Astrocyte (in vitro differentiated cells and primary cell): ENCODE results near the gene EYA2. TPM values are rescaled to one million over a fixed set of nuclear protein-coding genes. Genes with fewer than 3 reads are reported as not detected.

ENCODE experiments used
- DNase-seq: peaks from one replicate; pipeline ENCODE4 v3.0.0-alpha.2; 2010; ENCODE audit warnings: low read depth
- FAIRE-seq: peaks from 2 replicates; lab custom pipeline; 2011; peaks lifted over from hg19 to GRCh38; lab: Jason Lieb, UNC
- H2AFZ ChIP-seq: 2 replicates; pipeline ENCODE4 v1.6.0; 2012; ENCODE audit warnings: low read depth, low read length, inconsistent platforms
- H3K27ac ChIP-seq: 2 replicates; pipeline ENCODE4 v1.5.1; 2011; ENCODE audit warnings: low read depth, low read length, inconsistent platforms
- H3K27me3 ChIP-seq: 2 replicates; pipeline ENCODE4 v1.6.0; 2011; ENCODE audit warnings: low read length, inconsistent platforms; ENCODE audit not compliant: insufficient read depth
- H3K36me3 ChIP-seq: 2 replicates; pipeline ENCODE4 v1.5.1; 2011; ENCODE audit warnings: low read length, inconsistent platforms; ENCODE audit not compliant: insufficient read depth
- H3K4me1 ChIP-seq: 2 replicates; pipeline ENCODE4 v1.5.1; 2011; ENCODE audit warnings: low read length, inconsistent platforms; ENCODE audit not compliant: insufficient read depth
- H3K4me2 ChIP-seq: 2 replicates; pipeline ENCODE4 v1.6.0; 2012; ENCODE audit warnings: low read length, inconsistent platforms
- H3K4me3 ChIP-seq: 2 replicates; pipeline ENCODE4 v1.5.1; 2011; ENCODE audit warnings: low read depth, mild to moderate bottlenecking, low read length, inconsistent platforms; ENCODE audit not compliant: insufficient read depth
- H3K79me2 ChIP-seq: 2 replicates; pipeline ENCODE4 v1.6.0; 2012; ENCODE audit warnings: mild to moderate bottlenecking, low read length, inconsistent platforms; ENCODE audit not compliant: insufficient read depth
- H3K9ac ChIP-seq: 2 replicates; pipeline ENCODE4 v1.6.0; 2012; ENCODE audit warnings: mild to moderate bottlenecking, low read length, inconsistent platforms
- H3K9me3 ChIP-seq: 2 replicates; pipeline ENCODE4 v1.5.1; 2012; ENCODE audit warnings: low read depth, mild to moderate bottlenecking, low read length, inconsistent platforms; ENCODE audit not compliant: insufficient read depth
- H4K20me1 ChIP-seq: 2 replicates; pipeline ENCODE4 v1.6.0; 2012; ENCODE audit warnings: low read length, inconsistent platforms; ENCODE audit not compliant: insufficient read depth
- H3K27ac Mint-ChIP-seq: one replicate; pipeline ENCODE4 v1.8.0; 2021; ENCODE audit warnings: mild to moderate bottlenecking, mixed read lengths; ENCODE audit not compliant: unreplicated experiment
- H3K27me3 Mint-ChIP-seq: one replicate; pipeline ENCODE4 v1.8.0; 2021; ENCODE audit warnings: low read depth, mixed read lengths; ENCODE audit not compliant: unreplicated experiment
- H3K36me3 Mint-ChIP-seq: one replicate; pipeline ENCODE4 v1.8.0; 2021; ENCODE audit warnings: low read depth, mixed read lengths; ENCODE audit not compliant: unreplicated experiment
- H3K4me1 Mint-ChIP-seq: one replicate; pipeline ENCODE4 v1.8.0; 2021; ENCODE audit warnings: low read depth, mixed read lengths; ENCODE audit not compliant: unreplicated experiment
- H3K4me3 Mint-ChIP-seq: one replicate; pipeline ENCODE4 v1.8.0; 2021; ENCODE audit warnings: mild to moderate bottlenecking, moderate library complexity, mixed read lengths; ENCODE audit not compliant: unreplicated experiment
- H3K9me3 Mint-ChIP-seq: one replicate; pipeline ENCODE4 v1.8.0; 2021; ENCODE audit warnings: mild to moderate bottlenecking, mixed read lengths; ENCODE audit not compliant: unreplicated experiment
- EZH2 ChIP-seq: IDR thresholded peaks from 2 replicates; pipeline ENCODE4 v1.6.1; 2012; ENCODE audit warnings: mild to moderate bottlenecking, low read length, inconsistent platforms; ENCODE audit not compliant: insufficient read depth
- total RNA-seq: library from RNA; stranded (reverse); gene quantifications from 2 replicates; pipeline ENCODE4 v1.2.1, GENCODE V29; 2021
- TF ChIP-seq, protein P1 (sequence below): IDR thresholded peaks from 2 replicates; pipeline ENCODE4 v1.5.1; 2011; ENCODE audit warnings: low read depth, mild to moderate bottlenecking, inconsistent platforms, low read length, moderate library complexity; ENCODE audit not compliant: insufficient read depth

EYA2 gene
- total RNA-seq, 1 donor from 2014 or later = 1.5 TPM

DNA sequence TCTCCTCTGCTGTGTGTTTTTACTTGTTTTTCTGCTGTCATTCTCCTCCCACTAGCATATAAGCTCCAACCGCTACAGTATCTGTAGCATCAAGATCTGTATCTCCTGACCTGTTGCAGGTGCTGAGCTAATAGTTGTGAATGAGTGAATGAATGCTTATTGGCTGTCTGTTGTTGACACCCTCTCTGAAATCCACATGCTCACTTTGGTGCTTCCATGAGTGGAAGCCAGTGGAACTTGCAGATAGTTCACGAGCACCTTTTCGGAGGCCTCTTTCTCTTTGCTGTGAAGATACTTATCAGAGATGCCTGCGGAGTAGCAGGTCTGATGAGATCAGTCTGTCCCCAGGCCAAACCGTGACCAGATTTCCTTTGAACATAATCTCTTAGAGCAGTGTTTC is 117.3 kb downstream of the EYA2 start:
- no peak overlapping the region for H3K4me2 ChIP-seq

DNA sequence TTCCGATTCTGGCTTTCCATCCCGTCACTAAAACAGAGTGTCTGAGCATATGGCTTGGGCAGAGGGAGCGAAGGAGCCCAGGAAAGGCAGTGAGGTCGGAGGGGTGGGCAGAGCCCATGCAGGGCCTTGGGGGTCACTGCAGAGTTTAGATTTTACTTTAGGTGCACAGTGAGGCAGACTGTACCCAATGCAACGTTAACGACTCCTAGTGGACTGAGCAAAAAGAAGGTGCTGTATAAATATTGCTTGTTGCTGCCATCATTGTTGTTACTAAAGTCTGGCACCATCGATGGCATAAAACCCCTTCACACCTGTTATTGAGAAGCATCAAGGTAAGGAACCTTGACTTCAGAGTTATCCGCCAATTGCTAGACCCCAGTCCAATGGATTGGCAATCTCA is 119.0 kb downstream of the EYA2 start:
- no peaks in the 10 kb centered on the region for H3K9me3 Mint-ChIP-seq
- DNase-seq = no peak
- Histone ChIP-seq H3K27me3 (peaks cover 10% of the 10 kb centered on the region), H3K4me2 (no peak overlapping the region), H3K9ac (no peak overlapping the region), H3K4me3 (no peak overlapping the region), H2AFZ (no peak overlapping the region), H3K36me3 (no peaks in the 10 kb centered on the region), H4K20me1 (no peaks in the 10 kb centered on the region), H3K4me1 (no peaks in the 10 kb centered on the region), H3K79me2 (no peaks in the 10 kb centered on the region), H3K27ac (no peak overlapping the region), H3K9me3 (no peaks in the 10 kb centered on the region)
- no peak overlapping the region for H3K4me3 Mint-ChIP-seq
- no peaks in the 10 kb centered on the region for H3K36me3 Mint-ChIP-seq
- TF ChIP-seq, protein P1, sequence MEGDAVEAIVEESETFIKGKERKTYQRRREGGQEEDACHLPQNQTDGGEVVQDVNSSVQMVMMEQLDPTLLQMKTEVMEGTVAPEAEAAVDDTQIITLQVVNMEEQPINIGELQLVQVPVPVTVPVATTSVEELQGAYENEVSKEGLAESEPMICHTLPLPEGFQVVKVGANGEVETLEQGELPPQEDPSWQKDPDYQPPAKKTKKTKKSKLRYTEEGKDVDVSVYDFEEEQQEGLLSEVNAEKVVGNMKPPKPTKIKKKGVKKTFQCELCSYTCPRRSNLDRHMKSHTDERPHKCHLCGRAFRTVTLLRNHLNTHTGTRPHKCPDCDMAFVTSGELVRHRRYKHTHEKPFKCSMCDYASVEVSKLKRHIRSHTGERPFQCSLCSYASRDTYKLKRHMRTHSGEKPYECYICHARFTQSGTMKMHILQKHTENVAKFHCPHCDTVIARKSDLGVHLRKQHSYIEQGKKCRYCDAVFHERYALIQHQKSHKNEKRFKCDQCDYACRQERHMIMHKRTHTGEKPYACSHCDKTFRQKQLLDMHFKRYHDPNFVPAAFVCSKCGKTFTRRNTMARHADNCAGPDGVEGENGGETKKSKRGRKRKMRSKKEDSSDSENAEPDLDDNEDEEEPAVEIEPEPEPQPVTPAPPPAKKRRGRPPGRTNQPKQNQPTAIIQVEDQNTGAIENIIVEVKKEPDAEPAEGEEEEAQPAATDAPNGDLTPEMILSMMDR = no peak
- TF ChIP-seq EZH2 = no peak
- peaks cover 24% of the 10 kb centered on the region for H3K27me3 Mint-ChIP-seq
- no peaks in the 10 kb centered on the region for H3K4me1 Mint-ChIP-seq
- no peak for FAIRE-seq
- H3K27ac Mint-ChIP-seq = no peak overlapping the region

More for the DNA sequence above, 117.3 kb downstream of the EYA2 start:
- no peak overlapping the region for H3K27ac ChIP-seq
- no peaks in the 10 kb centered on the region for H3K79me2 ChIP-seq
- no peaks in the 10 kb centered on the region for H3K36me3 Mint-ChIP-seq
- no peaks in the 10 kb centered on the region for H3K4me1 Mint-ChIP-seq
- no peak overlapping the region for H3K4me3 Mint-ChIP-seq
- TF ChIP-seq, protein P1 = no peak
- no peak for TF ChIP-seq EZH2
- no peak overlapping the region for H3K27ac Mint-ChIP-seq
- no peaks in the 10 kb centered on the region for H3K9me3 Mint-ChIP-seq
- DNase-seq (no peak), FAIRE-seq (no peak)
- H3K4me3 ChIP-seq = no peak overlapping the region
- no peaks in the 10 kb centered on the region for H3K36me3 ChIP-seq
- no peaks in the 10 kb centered on the region for H3K4me1 ChIP-seq
- H3K9ac ChIP-seq = no peak overlapping the region
- peaks cover 27% of the 10 kb centered on the region for H3K27me3 Mint-ChIP-seq
- H2AFZ ChIP-seq = no peak overlapping the region
- H3K9me3 ChIP-seq = no peaks in the 10 kb centered on the region
- peaks cover 10% of the 10 kb centered on the region for H3K27me3 ChIP-seq
- H4K20me1 ChIP-seq = no peaks in the 10 kb centered on the region

GRCh38 chr20:47016068-47016664 is 121.5 kb downstream of the EYA2 start:
- H3K4me3 Mint-ChIP-seq = no peak overlapping the region
- H2AFZ ChIP-seq = no peak overlapping the region
- H4K20me1 ChIP-seq = no peaks in the 10 kb centered on the region
- no peak overlapping the region for H3K27ac ChIP-seq
- H3K36me3 Mint-ChIP-seq = no peaks in the 10 kb centered on the region
- H3K27me3 ChIP-seq = peaks cover 10% of the 10 kb centered on the region
- H3K4me1 Mint-ChIP-seq = no peaks in the 10 kb centered on the region
- TF ChIP-seq, protein P1 = no peak
- TF ChIP-seq EZH2 = no peak
- no peaks in the 10 kb centered on the region for H3K36me3 ChIP-seq
- peaks cover 35% of the 10 kb centered on the region for H3K27me3 Mint-ChIP-seq
- H3K9me3 Mint-ChIP-seq = no peaks in the 10 kb centered on the region
- FAIRE-seq (no peak), DNase-seq (no peak)
- H3K4me3 ChIP-seq = no peak overlapping the region
- no peaks in the 10 kb centered on the region for H3K9me3 ChIP-seq
- H3K9ac ChIP-seq = no peak overlapping the region
- H3K4me1 ChIP-seq = no peaks in the 10 kb centered on the region
- no peak overlapping the region for H3K4me2 ChIP-seq
- no peaks in the 10 kb centered on the region for H3K79me2 ChIP-seq
- H3K27ac Mint-ChIP-seq = no peak overlapping the region
